GM19463 (cell line): Measurements from ENCODE around the gene KRTAP4-8.
"Not testable (repeated sequence)": the region's sequence is repeated elsewhere in the genome, so short reads cannot be mapped to it uniquely, and the experiment has no call there.

Source experiments
- ATAC-seq: cut with Tn5 transposase; IDR thresholded peaks from one replicate; pipeline ENCODE4 v1.9.1; 2021; ENCODE audit warnings: mild to moderate bottlenecking, moderate library complexity; ENCODE audit not compliant: unreplicated experiment

KRTAP4-8 gene

GRCh38 chr17:41065829-41066624, 31.9 kb downstream of the KRTAP4-8 start, which contains the start of gene KRTAP2-4:
Gene KRTAP2-4, minus strand, starts transcription at chr17:41065879. Its CDS starts 34 bp downstream, at chr17:41065845.
- no peak for ATAC-seq

GRCh38 chr17:41065016-41065689, 32.8 kb downstream of the KRTAP4-8 start:
- ATAC-seq = not testable (repeated sequence)

DNA sequence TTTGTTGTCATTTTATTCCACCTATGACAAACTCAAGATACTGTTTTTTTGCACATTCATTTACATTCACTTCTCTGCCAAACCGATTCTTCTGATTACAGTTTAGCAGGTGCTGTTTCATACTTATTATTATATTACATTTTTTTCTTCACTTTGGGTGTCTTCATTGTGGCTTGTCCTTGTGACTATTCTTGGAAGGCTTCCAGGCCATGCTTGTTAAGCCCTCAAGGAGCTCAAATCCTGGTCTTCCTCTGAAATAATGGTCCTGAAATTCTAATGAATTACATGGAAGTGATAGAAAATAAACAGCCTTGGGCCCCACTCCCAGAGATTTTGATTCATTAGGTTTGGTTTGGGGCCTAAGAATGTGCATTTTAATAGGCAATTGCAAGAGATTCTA, 33.6 kb downstream of the KRTAP4-8 start:
- ATAC-seq = no peak

GRCh38 chr17:41063449-41063848, 34.5 kb downstream of the KRTAP4-8 start:
- ATAC-seq = no peak

GRCh38 chr17:41061964-41062363, 36.0 kb downstream of the KRTAP4-8 start:
- ATAC-seq = no peak

DNA sequence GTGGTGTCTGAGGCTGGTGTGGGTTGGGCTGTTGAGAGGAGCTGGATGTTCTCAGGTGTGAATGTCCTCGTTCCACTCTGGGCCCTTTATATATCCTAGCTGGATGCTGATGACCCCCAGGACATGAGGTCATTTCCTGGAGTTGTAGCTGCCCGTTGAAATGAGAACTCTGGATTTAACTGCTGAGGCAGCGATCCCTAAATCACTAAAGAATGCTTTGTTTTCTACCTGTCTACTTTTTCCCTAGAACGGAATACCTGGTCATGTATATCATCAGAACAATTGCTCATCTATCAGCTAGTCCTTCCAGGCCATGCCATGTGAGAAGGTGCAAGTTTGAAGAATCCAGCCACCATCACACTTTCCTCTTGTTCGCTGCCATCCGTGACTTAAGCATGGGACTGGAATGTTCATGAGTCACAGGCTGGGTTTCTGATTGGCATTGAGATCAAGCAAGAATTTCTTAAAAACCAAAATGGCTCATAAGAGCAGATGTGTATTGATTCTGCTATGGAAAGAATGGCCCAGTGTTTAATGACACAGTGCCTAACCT, 37.8 kb downstream of the KRTAP4-8 start, which contains the start of gene KRTAP2-3:
KRTAP2-3 (minus strand) TSS at position 63 of the 553 bp plus-strand sequence. CDS start 64 bp downstream, outside the sequence.
- no peak for ATAC-seq

DNA sequence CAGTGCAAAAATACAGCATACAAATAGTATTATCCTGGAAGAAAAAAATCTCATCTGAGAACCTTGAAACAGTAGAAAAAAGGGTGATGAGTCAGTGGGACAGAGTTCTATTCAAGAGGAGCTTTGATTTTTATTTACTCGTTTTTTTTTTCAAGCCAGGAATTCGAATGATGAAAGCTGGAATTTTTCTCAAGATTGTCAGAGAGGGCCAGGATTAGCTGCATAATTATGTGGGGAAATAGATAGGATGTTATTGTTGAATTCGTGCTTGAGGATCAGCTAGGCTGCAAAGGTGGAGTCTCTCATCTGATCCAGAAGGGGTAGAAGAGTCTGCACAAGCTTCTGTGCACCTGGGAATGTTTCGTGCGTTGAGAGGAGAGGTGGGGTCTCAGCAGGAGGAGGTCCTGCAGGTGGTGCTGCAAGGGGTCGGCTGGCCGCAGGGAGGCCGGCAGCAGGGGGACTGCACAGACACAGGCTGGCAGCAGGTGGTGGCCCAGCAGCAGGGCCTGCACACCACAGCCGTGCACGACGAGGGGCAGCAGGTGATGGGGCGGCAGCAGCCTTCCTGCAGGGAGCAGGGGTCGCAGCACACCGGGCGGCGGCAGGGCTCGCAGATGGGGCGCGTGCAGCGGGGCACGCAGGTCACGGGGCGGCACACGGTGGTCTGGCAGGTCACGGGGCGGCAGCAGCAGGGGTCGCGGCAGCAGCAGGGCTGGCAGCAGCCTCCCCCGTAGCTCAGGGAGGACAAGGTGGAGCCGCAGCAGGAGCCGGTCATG, 38.5 kb downstream of the KRTAP4-8 start:
- not testable (repeated sequence) for ATAC-seq

GRCh38 chr17:41058741-41059140, 39.2 kb downstream of the KRTAP4-8 start:
- ATAC-seq = no peak

GRCh38 chr17:41057547-41057946, 40.4 kb downstream of the KRTAP4-8 start:
- ATAC-seq = no peak

GRCh38 chr17:41055130-41055529, 42.8 kb downstream of the KRTAP4-8 start, which contains the start of gene KRTAP2-2:
Gene KRTAP2-2, minus strand, starts transcription at chr17:41055230. Its CDS starts 19 bp downstream, at chr17:41055211.
- not testable (repeated sequence) for ATAC-seq

DNA sequence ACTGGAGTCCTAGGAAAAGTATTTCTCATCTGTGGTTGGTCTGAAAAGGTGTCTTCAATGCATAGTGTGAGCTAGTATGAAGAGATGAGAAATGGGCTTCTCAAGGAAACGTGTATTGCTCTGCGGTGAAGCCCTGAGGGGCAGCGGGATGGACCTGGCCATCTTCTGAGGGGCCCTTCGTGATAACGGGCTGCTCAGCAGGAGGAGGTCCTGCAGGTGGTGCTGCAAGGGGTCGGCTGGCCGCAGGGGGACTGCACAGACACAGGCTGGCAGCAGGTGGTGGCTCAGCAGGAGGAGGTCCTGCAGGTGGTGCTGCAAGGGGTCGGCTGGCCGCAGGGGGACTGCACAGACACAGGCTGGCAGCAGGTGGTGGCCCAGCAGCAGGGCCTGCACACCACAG, 43.4 kb downstream of the KRTAP4-8 start:
- ATAC-seq = not testable (repeated sequence)

DNA sequence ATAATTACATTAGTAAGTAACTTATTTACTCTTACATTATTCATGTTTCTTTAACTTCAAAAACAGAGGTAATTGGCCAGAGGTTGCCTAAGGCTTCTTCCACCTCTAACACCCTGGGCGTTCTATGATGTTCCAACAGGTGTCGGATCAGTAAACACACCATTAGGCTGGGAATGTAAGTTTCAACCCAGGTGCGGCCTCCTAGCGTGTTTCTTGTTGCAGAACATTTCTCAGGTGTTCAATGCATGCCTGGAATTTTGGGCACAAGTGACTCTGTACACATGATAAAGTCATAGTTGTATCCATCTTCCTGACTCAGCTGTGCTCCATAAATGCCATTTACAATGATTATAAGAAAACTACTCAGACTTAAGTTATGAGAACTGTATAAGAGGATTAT, 43.9 kb downstream of the KRTAP4-8 start:
- no peak for ATAC-seq

DNA sequence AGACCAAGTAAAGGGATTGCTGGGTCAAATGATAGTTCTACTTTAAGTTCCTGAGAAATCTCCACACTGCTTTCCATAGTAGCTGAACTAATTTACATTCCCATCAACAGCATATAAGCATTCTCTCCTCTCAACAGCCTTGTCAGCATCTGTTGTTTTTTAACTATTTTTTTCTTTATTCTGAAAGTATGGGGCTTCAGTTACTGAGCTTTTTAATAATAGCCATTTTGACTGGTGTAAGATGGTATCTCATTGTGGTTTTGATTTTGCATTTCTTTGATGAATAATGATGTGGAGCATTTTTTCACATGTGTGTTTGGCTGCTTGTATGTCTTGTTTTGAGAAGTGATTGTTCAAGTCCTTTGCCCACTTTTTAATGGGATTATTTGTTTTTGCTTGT, 45.4 kb downstream of the KRTAP4-8 start:
- ATAC-seq = no peak

DNA sequence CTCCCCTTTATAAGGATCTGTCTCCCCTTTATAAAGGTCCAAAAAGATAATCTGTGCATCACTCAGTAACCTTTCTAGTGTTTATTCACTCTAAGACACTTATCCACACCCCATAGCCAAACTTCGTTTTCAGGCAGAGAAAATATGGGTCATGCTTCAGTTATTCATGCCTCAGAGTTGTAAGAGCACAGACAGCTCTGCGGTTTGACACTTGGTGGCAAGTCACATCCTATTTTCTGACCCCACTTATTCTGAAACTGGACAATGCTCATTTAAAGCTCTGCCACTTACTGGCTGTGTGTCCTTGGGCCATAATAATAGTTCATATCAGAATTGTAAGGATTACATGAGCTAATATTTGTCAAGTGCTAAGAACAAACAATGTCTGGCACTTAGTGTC, 48.8 kb downstream of the KRTAP4-8 start:
- ATAC-seq = no peak

- no peak for ATAC-seq
Observed at GRCh38 chr17:41048441-41048840, 49.5 kb downstream of the KRTAP4-8 start.
